WTC11 (cell line): ENCODE results near the gene CABP1. TPM values are rescaled to one million over a fixed set of nuclear protein-coding genes. Genes with fewer than 3 reads are reported as not detected.

Source experiments
- ATAC-seq: fragments of 200-7000 bp; cut with Tn5 transposase; 2 replicates; pipeline ENCODE4 v1.10.0; 2021; ENCODE audit warnings: mild to moderate bottlenecking, moderate library complexity
- CTCF ChIA-PET: fragments of 300-600 bp; sonication (Branson Sonifier 250); formaldehyde crosslinking; loops from one replicate; lab custom pipeline; 2021; ENCODE audit warnings: antibody characterized with exemption; lab: Charles Lee
- POLR2A ChIA-PET: fragments of 350-600 bp; sonication (Branson Sonifier 250); formaldehyde crosslinking; loops from one replicate; lab custom pipeline; 2021; ENCODE audit warnings: antibody characterized with exemption; lab: Charles Lee
- DNase-seq: peaks from one replicate; pipeline ENCODE4 v3.0.0; 2021; ENCODE audit warnings: low spot score
- H3K27ac Mint-ChIP-seq: 2 replicates; pipeline ENCODE4 v1.8.0; 2021; ENCODE audit warnings: mixed read lengths
- H3K27me3 Mint-ChIP-seq: 2 replicates; pipeline ENCODE4 v1.8.0; 2021; ENCODE audit warnings: low read depth, mild to moderate bottlenecking, moderate library complexity, mixed read lengths
- H3K36me3 Mint-ChIP-seq: 2 replicates; pipeline ENCODE4 v1.8.0; 2021; ENCODE audit warnings: mixed read lengths
- H3K4me1 Mint-ChIP-seq: 2 replicates; pipeline ENCODE4 v1.8.0; 2022; ENCODE audit warnings: mixed read lengths
- H3K4me3 Mint-ChIP-seq: 2 replicates; pipeline ENCODE4 v1.8.0; 2021; ENCODE audit warnings: mild to moderate bottlenecking, moderate library complexity, mixed read lengths
- H3K9me3 Mint-ChIP-seq: 2 replicates; pipeline ENCODE4 v1.8.0; 2021; ENCODE audit warnings: mixed read lengths
- AFF4 ChIP-seq: sonication (generic); formaldehyde crosslinking; IDR thresholded peaks from 2 replicates; pipeline ENCODE4 v1.8.1; 2023; ENCODE audit warnings: mild to moderate bottlenecking, missing genetic modification reagents, borderline replicate concordance
- ATF3 ChIP-seq: sonication (generic); formaldehyde crosslinking; conservative IDR thresholded peaks from 2 replicates; pipeline ENCODE4 v1.8.1; 2022; ENCODE audit warnings: mild to moderate bottlenecking, missing genetic modification reagents
- ATF6 ChIP-seq: sonication (generic); formaldehyde crosslinking; IDR thresholded peaks from 2 replicates; pipeline ENCODE4 v1.8.1; 2023; ENCODE audit warnings: mild to moderate bottlenecking, missing genetic modification reagents
- CREB1 ChIP-seq: sonication (generic); formaldehyde crosslinking; IDR thresholded peaks from 2 replicates; pipeline ENCODE4 v1.8.0; 2023; ENCODE audit warnings: mild to moderate bottlenecking, missing genetic modification reagents
- E2F1 ChIP-seq: sonication (generic); formaldehyde crosslinking; IDR thresholded peaks from 2 replicates; pipeline ENCODE4 v1.8.0; 2022; ENCODE audit warnings: mild to moderate bottlenecking, missing genetic modification reagents
- EMX1 ChIP-seq: fragments of 250-450 bp; sonication (Bioruptor Pico); IDR thresholded peaks from 2 replicates; pipeline ENCODE4 v1.8.0; 2021; ENCODE audit warnings: mild to moderate bottlenecking
- ETV6 ChIP-seq: sonication (generic); formaldehyde crosslinking; IDR thresholded peaks from 2 replicates; pipeline ENCODE4 v1.8.1; 2022; ENCODE audit warnings: mild to moderate bottlenecking, missing genetic modification reagents
- FOXJ3 ChIP-seq: sonication (generic); formaldehyde crosslinking; IDR thresholded peaks from 2 replicates; pipeline ENCODE4 v1.9.0; 2021; ENCODE audit warnings: missing genetic modification reagents, mild to moderate bottlenecking, borderline replicate concordance
- FOXP1 ChIP-seq: sonication (generic); formaldehyde crosslinking; IDR thresholded peaks from 2 replicates; pipeline ENCODE4 v1.8.0; 2022; ENCODE audit warnings: missing genetic modification reagents, mild to moderate bottlenecking, moderate library complexity, borderline replicate concordance
- GABPB1 ChIP-seq: sonication (generic); formaldehyde crosslinking; IDR thresholded peaks from 2 replicates; pipeline ENCODE4 v1.8.1; 2023; ENCODE audit warnings: mild to moderate bottlenecking, missing genetic modification reagents
- GRHL2 ChIP-seq: fragments of 250-450 bp; sonication (Bioruptor Pico); IDR thresholded peaks from 2 replicates; pipeline ENCODE4 v1.8.0; 2022; ENCODE audit warnings: mild to moderate bottlenecking, moderate library complexity; ENCODE audit not compliant: insufficient replicate concordance, severe bottlenecking
- GTF2I ChIP-seq: fragments of 250-450 bp; sonication (Bioruptor Pico); conservative IDR thresholded peaks from 2 replicates; pipeline ENCODE4 v1.4.0; 2021; ENCODE audit warnings: mild to moderate bottlenecking
- HMGA2 ChIP-seq: fragments of 250-450 bp; sonication (Bioruptor Pico); IDR thresholded peaks from 2 replicates; pipeline ENCODE4 v1.4.0; 2021; ENCODE audit warnings: mild to moderate bottlenecking, moderate library complexity
- IRF2 ChIP-seq: sonication (generic); formaldehyde crosslinking; IDR thresholded peaks from 2 replicates; pipeline ENCODE4 v1.8.0; 2022; ENCODE audit warnings: low read depth, missing genetic modification reagents, borderline replicate concordance
- MLX ChIP-seq: sonication (generic); formaldehyde crosslinking; IDR thresholded peaks from 2 replicates; pipeline ENCODE4 v1.8.1; 2023; ENCODE audit warnings: mild to moderate bottlenecking, missing genetic modification reagents, moderate library complexity
- NFATC4 ChIP-seq: fragments of 250-450 bp; sonication (Bioruptor Pico); IDR thresholded peaks from 2 replicates; pipeline ENCODE4 v1.9.0; 2021; ENCODE audit warnings: mild to moderate bottlenecking
- NFE2L1 ChIP-seq: sonication (generic); formaldehyde crosslinking; IDR thresholded peaks from 2 replicates; pipeline ENCODE4 v1.8.1; 2023; ENCODE audit warnings: missing genetic modification reagents
- NR1H2 ChIP-seq: sonication (generic); formaldehyde crosslinking; IDR thresholded peaks from 2 replicates; pipeline ENCODE4 v1.9.0; 2021; ENCODE audit warnings: mild to moderate bottlenecking, moderate library complexity, missing genetic modification reagents
- NR2C2 ChIP-seq: sonication (generic); formaldehyde crosslinking; IDR thresholded peaks from 2 replicates; pipeline ENCODE4 v1.8.0; 2022; ENCODE audit warnings: mild to moderate bottlenecking, missing genetic modification reagents
- OVOL2 ChIP-seq: fragments of 250-450 bp; sonication (Bioruptor Pico); IDR thresholded peaks from 2 replicates; pipeline ENCODE4 v1.9.0; 2021; ENCODE audit warnings: mild to moderate bottlenecking, borderline replicate concordance
- RORB ChIP-seq: fragments of 250-450 bp; sonication (Bioruptor Pico); IDR thresholded peaks from 2 replicates; pipeline ENCODE4 v1.9.0; 2021; ENCODE audit warnings: mild to moderate bottlenecking
- SOX15 ChIP-seq: fragments of 250-450 bp; sonication (Bioruptor Pico); IDR thresholded peaks from 2 replicates; pipeline ENCODE4 v1.9.0; 2021; ENCODE audit warnings: mild to moderate bottlenecking
- SP1 ChIP-seq: sonication (generic); formaldehyde crosslinking; conservative IDR thresholded peaks from 2 replicates; pipeline ENCODE4 v1.8.1; 2022; ENCODE audit warnings: missing genetic modification reagents
- ZNF121 ChIP-seq: sonication (generic); formaldehyde crosslinking; IDR thresholded peaks from 2 replicates; pipeline ENCODE4 v1.8.0; 2023; ENCODE audit warnings: missing genetic modification reagents
- ZNF263 ChIP-seq: sonication (generic); formaldehyde crosslinking; IDR thresholded peaks from 2 replicates; pipeline ENCODE4 v1.8.1; 2022; ENCODE audit warnings: low read depth, mild to moderate bottlenecking, moderate library complexity, missing genetic modification reagents
- ZNF396 ChIP-seq: fragments of 250-450 bp; sonication (Bioruptor Pico); IDR thresholded peaks from 2 replicates; pipeline ENCODE4 v1.8.0; 2021; ENCODE audit warnings: mild to moderate bottlenecking, moderate library complexity, borderline replicate concordance
- total RNA-seq: library from RNA; stranded (reverse); gene quantifications from 3 replicates; pipeline ENCODE4 v1.2.3, GENCODE V29; 2021

CABP1 gene
- total RNA-seq, 1 experiment from 2014 or later = 14.1 TPM

- no peak for ATAC-seq
- TF ChIP-seq ETV6 (CRISPR knock-in tag) (no peak), MLX (CRISPR knock-in tag) (no peak), NFATC4 (CRISPR knock-in tag) (no peak), OVOL2 (no peak), SP1 (CRISPR knock-in tag) (no peak), FOXJ3 (CRISPR knock-in tag) (no peak), CREB1 (CRISPR knock-in tag) (no peak), ZNF263 (CRISPR knock-in tag) (no peak), ZNF121 (CRISPR knock-in tag) (no peak), RORB (CRISPR knock-in tag) (no peak), EMX1 (CRISPR knock-in tag) (no peak), FOXP1 (CRISPR knock-in tag) (no peak), AFF4 (CRISPR knock-in tag) (no peak), GTF2I (no peak), HMGA2 (no peak), GRHL2 (CRISPR knock-in tag) (no peak), NR1H2 (CRISPR knock-in tag) (no peak)
- no peak for DNase-seq
- Mint-ChIP-seq H3K4me3 (no peak overlapping the region), H3K4me1 (peaks cover 23% of the 10 kb centered on the region), H3K36me3 (no peaks in the 10 kb centered on the region), H3K27ac (no peak overlapping the region), H3K9me3 (no peaks in the 10 kb centered on the region), H3K27me3 (no peaks in the 10 kb centered on the region)
- POLR2A ChIA-PET = no interaction called here
- CTCF ChIA-PET = interaction anchor here (0.7 to 1.5 kb wide), 5 partner anchors 10 to 53 kb away, joined by 3 to 5 read pairs (median 4); partner anchors contain the start of gene CABP1
Observed at GRCh38 chr12:120596901-120597300, 43.5 kb upstream of the CABP1 start.

DNA sequence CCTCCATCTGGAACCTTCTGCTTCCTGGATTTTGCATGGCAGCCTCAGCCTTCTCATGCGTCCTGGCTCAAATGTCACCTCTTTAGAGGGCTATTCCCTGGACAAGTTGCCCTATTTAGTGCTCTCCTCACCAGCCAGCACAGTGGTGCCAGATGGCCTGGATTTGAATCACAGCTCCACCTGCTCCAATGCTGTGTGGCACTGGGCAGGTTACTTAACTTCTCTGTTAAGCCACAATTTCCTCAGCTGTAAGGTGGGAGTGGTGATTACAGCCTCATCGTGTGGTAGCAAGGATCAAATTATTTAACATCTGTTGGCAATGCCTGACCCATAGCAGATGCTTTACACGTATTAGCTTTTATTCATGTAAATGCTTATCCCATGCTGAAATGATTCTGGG, 42.6 kb upstream of the CABP1 start:
- H3K27ac Mint-ChIP-seq = no peak overlapping the region
- POLR2A ChIA-PET = interaction anchor here (1.2 kb wide), 1 partner anchor 16 kb away, joined by 5 read pairs; the partner anchor contains the start of gene POP5
- ATAC-seq = no peak
- H3K36me3 Mint-ChIP-seq = no peaks in the 10 kb centered on the region
- H3K4me3 Mint-ChIP-seq = no peak overlapping the region
- H3K27me3 Mint-ChIP-seq = no peaks in the 10 kb centered on the region
- H3K9me3 Mint-ChIP-seq = no peaks in the 10 kb centered on the region
- CTCF ChIA-PET = interaction anchor here (0.8 to 1.3 kb wide), 2 partner anchors 43 to 52 kb away, joined by 4 read pairs; partner anchors contain the start of gene CABP1
- no peak for TF ChIP-seq SOX15 (CRISPR knock-in tag)
- no peak for TF ChIP-seq GABPB1 (CRISPR knock-in tag)
- no peak for TF ChIP-seq ZNF396 (CRISPR knock-in tag)
- no peak for TF ChIP-seq ATF6 (CRISPR knock-in tag)
- TF ChIP-seq EMX1 (CRISPR knock-in tag) = no peak
- TF ChIP-seq NFE2L1 = no peak
- TF ChIP-seq NFATC4 (CRISPR knock-in tag) = no peak
- no peak for TF ChIP-seq NR2C2 (CRISPR knock-in tag)
- no peak for TF ChIP-seq FOXP1 (CRISPR knock-in tag)
- no peak for TF ChIP-seq IRF2 (CRISPR knock-in tag)
- no peak for TF ChIP-seq ATF3
- no peak for TF ChIP-seq E2F1 (CRISPR knock-in tag)
- DNase-seq = no peak
- H3K4me1 Mint-ChIP-seq = peaks cover 21% of the 10 kb centered on the region
